Fibroblast of lung (primary cell): Measurements from ENCODE around the gene RHBDD3. TPM values are rescaled to one million over a fixed set of nuclear protein-coding genes. Genes with fewer than 3 reads are reported as not detected.

Experiments used
- DNase-seq, 2 donors: peaks; one replicate each; pipeline versions ENCODE4 v3.0.0 to v3.0.0-alpha.2; 2010; ENCODE audit warnings: low read depth in 2 of 2
- H2AFZ ChIP-seq: 2 replicates; pipeline ENCODE4 v1.5.1; 2012; ENCODE audit warnings: low read length, control low read depth, inconsistent platforms
- H3K27ac ChIP-seq: 2 replicates; pipeline ENCODE4 v1.5.1; 2011; ENCODE audit warnings: low read length, control low read depth; ENCODE audit not compliant: insufficient read depth
- H3K27me3 ChIP-seq: 2 replicates; pipeline ENCODE4 v1.5.1; 2011; ENCODE audit warnings: mild to moderate bottlenecking, low read length; ENCODE audit not compliant: control insufficient read depth, insufficient read depth
- H3K36me3 ChIP-seq: 2 replicates; pipeline ENCODE4 v1.5.1; 2011; ENCODE audit warnings: low read length; ENCODE audit not compliant: control insufficient read depth, insufficient read depth
- H3K4me1 ChIP-seq: 2 replicates; pipeline ENCODE4 v1.5.1; 2011; ENCODE audit warnings: low read length; ENCODE audit not compliant: control insufficient read depth, insufficient read depth; ENCODE audit errors: extremely low read depth
- H3K4me2 ChIP-seq: 2 replicates; pipeline ENCODE4 v1.5.1; 2011; ENCODE audit warnings: low read length, control low read depth; ENCODE audit not compliant: insufficient read depth; ENCODE audit errors: extremely low read depth
- H3K4me3 ChIP-seq, 4 experiments: fragments of 200-600 bp in 1 of 4; sonication (generic) in 1 of 4; replicated peaks in 1 of 4; 2 replicates each; pipeline ENCODE4 v1.5.1; 2011 to 2016; ENCODE audit warnings: low read length in 4 of 4, low read depth in 3 of 4, mild to moderate bottlenecking in 3 of 4, control low read depth in 2 of 4, inconsistent platforms in 1 of 4, mixed read lengths in 1 of 4; ENCODE audit not compliant: insufficient read depth in 1 of 4; ENCODE audit errors: control extremely low read depth in 1 of 4
- H3K79me2 ChIP-seq: 2 replicates; pipeline ENCODE4 v1.5.1; 2012; ENCODE audit warnings: mild to moderate bottlenecking, low read length, inconsistent platforms; ENCODE audit not compliant: control insufficient read depth, insufficient read depth
- H3K9ac ChIP-seq: 2 replicates; pipeline ENCODE4 v1.5.1; 2011; ENCODE audit warnings: mild to moderate bottlenecking, low read length, control low read depth; ENCODE audit not compliant: insufficient read depth
- H3K9me3 ChIP-seq: 2 replicates; pipeline ENCODE4 v1.5.1; 2012; ENCODE audit warnings: low read depth, low read length; ENCODE audit not compliant: control insufficient read depth, insufficient read depth
- H4K20me1 ChIP-seq: 2 replicates; pipeline ENCODE4 v1.5.1; 2011; ENCODE audit warnings: low read length; ENCODE audit not compliant: control insufficient read depth, insufficient read depth; ENCODE audit errors: extremely low read depth
- EZH2 ChIP-seq: IDR thresholded peaks from 2 replicates; pipeline ENCODE4 v1.5.1; 2012; ENCODE audit warnings: low read length, control low read depth, mild to moderate bottlenecking; ENCODE audit errors: missing control alignments
- polyA plus RNA-seq, 2 donors: library from polyadenylated mRNA; depleted of rRNA in 1 of 2; stranded (reverse) in 1 of 2; unstranded in 1 of 2; fragments of >200 nt; gene quantifications; 2 replicates each; pipeline ENCODE4 v1.2.1, GENCODE V29; 2011 to 2012; ENCODE audit warnings: missing spikeins in 1 of 2
- total RNA-seq: library from RNA; depleted of rRNA; stranded (reverse); fragments of >200 nt; gene quantifications from 2 replicates; pipeline ENCODE4 v1.2.1, GENCODE V29; 2014
- TF ChIP-seq, protein P1 (sequence below), 2 donors: IDR thresholded peaks in 1 of 2; conservative IDR thresholded peaks in 1 of 2; 1 replicate in 1 of 2; 2 replicates in 1 of 2; pipeline ENCODE4 v1.5.1; 2011 to 2012; ENCODE audit warnings: low read length in 2 of 2, control low read depth in 1 of 2, inconsistent platforms in 1 of 2, low read depth in 1 of 2, mild to moderate bottlenecking in 1 of 2

RHBDD3 gene
- total and polyA plus RNA-seq, 2 donors (not counting 1 experiment from before 2014, with no cell fraction given) = 7.2 to 20.6 TPM

GRCh38 chr22:29315286-29316140 lies 47.7 kb upstream of the RHBDD3 start, which contains the start of gene RASL10A:
Gene RASL10A, minus strand, starts transcription at chr22:29315697. Its CDS starts 451 bp downstream, at chr22:29315246.
- Histone ChIP-seq H3K36me3 (peaks cover 6% of the 10 kb centered on the region), H3K4me1 (peaks cover 6% of the 10 kb centered on the region), H4K20me1 (no peaks in the 10 kb centered on the region), H2AFZ (no peak within 1 kb of the TSS), H3K27me3 (peaks cover 34% of the 10 kb centered on the region), H3K79me2 (no peaks in the 10 kb centered on the region), H3K9me3 (no peaks in the 10 kb centered on the region), H3K9ac (no peak within 1 kb of the TSS), H3K4me3 (no peak within 1 kb of the TSS), H3K4me2 (no peak within 1 kb of the TSS), H3K27ac (no peak within 1 kb of the TSS)
- TF ChIP-seq, protein P1, sequence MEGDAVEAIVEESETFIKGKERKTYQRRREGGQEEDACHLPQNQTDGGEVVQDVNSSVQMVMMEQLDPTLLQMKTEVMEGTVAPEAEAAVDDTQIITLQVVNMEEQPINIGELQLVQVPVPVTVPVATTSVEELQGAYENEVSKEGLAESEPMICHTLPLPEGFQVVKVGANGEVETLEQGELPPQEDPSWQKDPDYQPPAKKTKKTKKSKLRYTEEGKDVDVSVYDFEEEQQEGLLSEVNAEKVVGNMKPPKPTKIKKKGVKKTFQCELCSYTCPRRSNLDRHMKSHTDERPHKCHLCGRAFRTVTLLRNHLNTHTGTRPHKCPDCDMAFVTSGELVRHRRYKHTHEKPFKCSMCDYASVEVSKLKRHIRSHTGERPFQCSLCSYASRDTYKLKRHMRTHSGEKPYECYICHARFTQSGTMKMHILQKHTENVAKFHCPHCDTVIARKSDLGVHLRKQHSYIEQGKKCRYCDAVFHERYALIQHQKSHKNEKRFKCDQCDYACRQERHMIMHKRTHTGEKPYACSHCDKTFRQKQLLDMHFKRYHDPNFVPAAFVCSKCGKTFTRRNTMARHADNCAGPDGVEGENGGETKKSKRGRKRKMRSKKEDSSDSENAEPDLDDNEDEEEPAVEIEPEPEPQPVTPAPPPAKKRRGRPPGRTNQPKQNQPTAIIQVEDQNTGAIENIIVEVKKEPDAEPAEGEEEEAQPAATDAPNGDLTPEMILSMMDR (conservative IDR thresholded peaks at IDR 0.05 in 1 of 2, IDR thresholded peaks at IDR 0.05 in 1 of 2; ENCODE audit: low read depth in 1 of 2, low read length in 2 of 2) = no peak
- TF ChIP-seq EZH2 = no peak
- no peak for DNase-seq

DNA sequence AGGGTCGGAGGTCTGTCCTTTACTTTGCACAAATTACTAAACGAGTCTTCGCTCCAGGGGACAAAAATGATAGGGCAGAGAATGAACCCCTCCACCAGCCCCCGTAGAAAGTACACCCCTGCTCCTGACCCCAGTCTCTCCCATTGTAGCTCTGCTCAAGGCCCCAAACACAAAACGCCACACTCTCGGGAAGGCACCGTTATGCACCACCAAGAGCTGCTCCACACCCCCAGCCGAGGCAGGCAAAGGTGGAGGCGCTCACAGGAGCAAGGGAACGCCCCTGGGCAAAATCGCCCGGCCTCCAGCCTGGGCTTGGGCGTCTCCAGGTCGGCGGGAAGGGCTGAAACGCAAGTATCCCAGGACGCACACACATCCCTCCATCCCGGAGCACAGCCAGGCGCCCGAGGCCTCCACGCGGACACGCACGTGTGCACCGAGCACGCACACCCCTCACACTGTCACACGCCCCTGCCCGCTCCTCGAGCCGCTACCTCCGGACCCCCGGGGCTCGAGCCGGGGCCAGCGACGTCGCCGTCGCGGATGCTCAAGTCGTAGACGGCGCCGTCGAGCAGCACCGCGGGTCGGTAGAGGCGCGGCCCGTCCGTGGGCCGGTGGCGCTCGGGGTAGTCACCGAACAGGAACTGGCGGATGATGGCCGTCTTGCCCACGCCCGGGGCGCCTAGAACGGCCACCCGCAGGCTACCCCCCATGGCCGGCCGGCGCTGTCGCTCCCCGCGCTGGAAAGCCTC lies 46.9 kb upstream of the RHBDD3 start:
- H4K20me1 ChIP-seq = no peaks in the 10 kb centered on the region
- no peak overlapping the region for H3K4me3 ChIP-seq
- H3K9me3 ChIP-seq = no peaks in the 10 kb centered on the region
- peak; percentile 88 for TF ChIP-seq EZH2
- TF ChIP-seq, protein P1 (conservative IDR thresholded peaks at IDR 0.05 in 1 of 2, IDR thresholded peaks at IDR 0.05 in 1 of 2; ENCODE audit: low read depth in 1 of 2, low read length in 2 of 2) = no peak
- H3K9ac ChIP-seq = no peak overlapping the region
- H3K27ac ChIP-seq = no peak overlapping the region
- H3K79me2 ChIP-seq = peaks cover 2% of the 10 kb centered on the region
- peaks cover 34% of the 10 kb centered on the region for H3K27me3 ChIP-seq
- H2AFZ ChIP-seq = no peak overlapping the region
- no peak for DNase-seq
- peaks cover 8% of the 10 kb centered on the region for H3K36me3 ChIP-seq
- peaks cover 9% of the 10 kb centered on the region for H3K4me1 ChIP-seq
- H3K4me2 ChIP-seq = no peak overlapping the region
